ENCODE data around the gene SDF4.

- TF ChIP-seq CTCF (IDR thresholded peaks at IDR 0.05) (no peak), POLR2A (IDR thresholded peaks at IDR 0.05) (no peak)
Observed at GRCh38 chr1:1171161-1171545, 60.6 kb downstream of the SDF4 start.
